Measurements from ENCODE around the gene POC1A. TPM values are rescaled to one million over a fixed set of nuclear protein-coding genes. Genes with fewer than 3 reads are reported as not detected.
A peak's percentile ranks its signal among the peaks of the same experiment; 100 is the strongest.

Gene POC1A
- total and polyA plus RNA-seq, 2 experiments from 2014 or later = 19.1 to 26.7 TPM

GRCh38 chr3:52086461-52086860 is 67.8 kb downstream of the POC1A start (continued):
- TF ChIP-seq REST (IDR thresholded peaks at IDR 0.05; ENCODE audit: unreplicated experiment) (no peak), ZNF462 (CRISPR knock-in tag; IDR thresholded peaks at IDR 0.05) (no peak), ZNF114 (CRISPR knock-in tag; IDR thresholded peaks at IDR 0.05) (no peak), JUNB (IDR thresholded peaks at IDR 0.05; ENCODE audit: unreplicated experiment) (no peak)

GRCh38 chr3:52085681-52086282 is 68.4 kb downstream of the POC1A start:
- no peaks in the 10 kb centered on the region for H3K27me3 ChIP-seq (ENCODE audit: insufficient read depth)
- Mint-ChIP-seq H3K27me3 (ENCODE audit: insufficient read depth, low read depth, poor library complexity) (peaks cover 5% of the 10 kb centered on the region), H3K27ac (no peak overlapping the region), H3K9me3 (no peaks in the 10 kb centered on the region), H3K36me3 (ENCODE audit: low read depth) (no peaks in the 10 kb centered on the region; the same call in 2 of the 3 replicates), H3K4me1 (peaks cover 15% of the 10 kb centered on the region; the same call in 2 of the 3 replicates), H3K4me3 (no peak overlapping the region)
- H3K4me2 ChIP-seq = no peak overlapping the region
- H3K4me1 ChIP-seq (ENCODE audit: insufficient read depth) = no peaks in the 10 kb centered on the region
- DNase-seq (ENCODE audit: low spot score) (no peak), ATAC-seq (no peak)
- H3K27ac ChIP-seq (ENCODE audit: low read depth) = 0 out of 2 replicates have a peak overlapping the region, but pooled peaks have one; percentile 14
- H3F3A ChIP-seq (replicated peaks; ENCODE audit: low read depth) = no peaks in the 10 kb centered on the region
- H3K4me3 ChIP-seq = no peak overlapping the region
- H3K9me2 ChIP-seq (ENCODE audit: insufficient read depth) = no peaks in the 10 kb centered on the region
- H2AFZ ChIP-seq = no peak overlapping the region
- H3K79me2 ChIP-seq (replicated peaks; ENCODE audit: insufficient read depth) = no peaks in the 10 kb centered on the region
- peaks cover 4% of the 10 kb centered on the region for H4K20me1 ChIP-seq (replicated peaks; ENCODE audit: insufficient read depth)
- no peaks in the 10 kb centered on the region; the same call in 1 of the 2 replicates for H3K36me3 ChIP-seq (ENCODE audit: insufficient read depth)
- TF ChIP-seq CREB1 (CRISPR knock-in tag; IDR thresholded peaks at IDR 0.05; ENCODE audit: low read depth) (no peak), JUNB (IDR thresholded peaks at IDR 0.05; ENCODE audit: unreplicated experiment) (no peak), ZNF114 (CRISPR knock-in tag; IDR thresholded peaks at IDR 0.05) (no peak), REST (IDR thresholded peaks at IDR 0.05; ENCODE audit: unreplicated experiment) (no peak), POLR2AphosphoS5 (IDR thresholded peaks at IDR 0.05; ENCODE audit: low read depth) (no peak), ZNF331 (CRISPR knock-in tag; IDR thresholded peaks at IDR 0.05; ENCODE audit: low read depth) (no peak), EZH2phosphoT487 (IDR thresholded peaks at IDR 0.05; ENCODE audit: unreplicated experiment) (no peak)

All from GM23338 (cell line).